Fibroblast of lung (primary cell): ENCODE results near the gene D2HGDH.

Experiments
- CTCF ChIP-seq, 2 donors: IDR thresholded peaks in 1 of 2; conservative IDR thresholded peaks in 1 of 2; 1 replicate in 1 of 2; 2 replicates in 1 of 2; pipeline ENCODE4 v1.5.1; 2011 to 2012; ENCODE audit warnings: low read length in 2 of 2, control low read depth in 1 of 2, inconsistent platforms in 1 of 2, low read depth in 1 of 2, mild to moderate bottlenecking in 1 of 2
- EZH2 ChIP-seq: IDR thresholded peaks from 2 replicates; pipeline ENCODE4 v1.5.1; 2012; ENCODE audit warnings: low read length, control low read depth, mild to moderate bottlenecking; ENCODE audit errors: missing control alignments

GRCh38 chr2:241773511-241774418 is 39.3 kb downstream of the D2HGDH start:
- no peak for TF ChIP-seq CTCF (conservative IDR thresholded peaks at IDR 0.05 in 1 of 2, IDR thresholded peaks at IDR 0.05 in 1 of 2; ENCODE audit: low read depth in 1 of 2, low read length in 2 of 2)
- TF ChIP-seq EZH2: no peak
